K562 (cell line): ENCODE results near the gene PPM1E. TPM values are rescaled to one million over a fixed set of nuclear protein-coding genes. Genes with fewer than 3 reads are reported as not detected.
A peak's percentile ranks its signal among the peaks of the same experiment; 100 is the strongest.

ENCODE experiments used
- CHAMP1 ChIP-seq: fragments of 450-650 bp; IDR thresholded peaks from 2 replicates; pipeline ENCODE4 v1.6.1; 2016; ENCODE audit warnings: mild to moderate bottlenecking
- CHD4 ChIP-seq: fragments of 200-600 bp; sonication (generic); IDR thresholded peaks from 3 replicates; pipeline ENCODE4 v1.6.1; 2012; ENCODE audit warnings: low read depth, mild to moderate bottlenecking, mixed read lengths, low read length, inconsistent platforms; ENCODE audit not compliant: insufficient read depth, insufficient replicate concordance, poor library complexity, severe bottlenecking
- DMBX1 ChIP-seq: fragments of 250-450 bp; sonication (Bioruptor Pico); IDR thresholded peaks from 2 replicates; pipeline ENCODE4 v1.8.0; 2022; ENCODE audit warnings: inconsistent platforms, mild to moderate bottlenecking, moderate library complexity, borderline replicate concordance
- ESRRB ChIP-seq: fragments of 250-450 bp; sonication (Bioruptor Pico); IDR thresholded peaks from 2 replicates; pipeline ENCODE4 v1.5.0; 2020; ENCODE audit warnings: mild to moderate bottlenecking, moderate library complexity, borderline replicate concordance
- FOSL1 ChIP-seq: fragments of 200-800 bp; sonication (Bioruptor generic); conservative IDR thresholded peaks from 2 replicates; pipeline ENCODE4 v1.6.1; 2016; ENCODE audit warnings: missing genetic modification characterization, missing compliant biosample characterization
- GTF3C2 ChIP-seq: IDR thresholded peaks from 3 replicates; pipeline ENCODE4 v1.6.1; 2011; ENCODE audit warnings: borderline replicate concordance, mild to moderate bottlenecking, moderate library complexity; ENCODE audit not compliant: insufficient read length; ENCODE audit errors: extremely low read depth
- HDAC2 ChIP-seq: fragments of 450-650 bp; IDR thresholded peaks from 2 replicates; pipeline ENCODE4 v1.6.1; 2016; ENCODE audit warnings: mild to moderate bottlenecking
- MTA3 ChIP-seq: fragments of 450-650 bp; formaldehyde crosslinking; IDR thresholded peaks from 2 replicates; pipeline ENCODE4 v1.6.1; 2017; ENCODE audit warnings: mild to moderate bottlenecking, borderline replicate concordance
- MYNN ChIP-seq, 2 experiments: sonication (generic); formaldehyde crosslinking in 1 of 2; IDR thresholded peaks; 2 replicates each; pipeline versions ENCODE4 v1.5.0 to v1.6.1; 2016 to 2020; ENCODE audit warnings: antibody characterized with exemption in 1 of 2, missing genetic modification reagents in 1 of 2
- PCBP1 ChIP-seq: fragments of 200-400 bp; formaldehyde crosslinking; IDR thresholded peaks from 2 replicates; pipeline ENCODE4 v1.6.1; 2018; ENCODE audit warnings: mild to moderate bottlenecking, low read depth, low read length; ENCODE audit not compliant: poor library complexity, severe bottlenecking
- POLR2A ChIP-seq: fragments of 450-650 bp; conservative IDR thresholded peaks from 2 replicates; pipeline ENCODE4 v1.6.1; 2016
- RBM15 ChIP-seq: fragments of 200-400 bp; formaldehyde crosslinking; IDR thresholded peaks from 2 replicates; pipeline ENCODE4 v1.6.1; 2018; ENCODE audit warnings: mild to moderate bottlenecking, low read length, moderate library complexity; ENCODE audit not compliant: insufficient read depth
- RFX7 ChIP-seq: fragments of 250-450 bp; sonication (Bioruptor Pico); IDR thresholded peaks from 2 replicates; pipeline ENCODE4 v1.5.1; 2021; ENCODE audit warnings: mild to moderate bottlenecking
- THRAP3 ChIP-seq: fragments of 450-650 bp; IDR thresholded peaks from 2 replicates; pipeline ENCODE4 v1.6.1; 2016; ENCODE audit warnings: mild to moderate bottlenecking, inconsistent platforms, borderline replicate concordance
- XRCC4 ChIP-seq: IDR thresholded peaks from one replicate; pipeline ENCODE4 v1.6.1; 2011; ENCODE audit not compliant: insufficient read depth, insufficient read length; ENCODE audit errors: extremely low read depth
- ZNF263 ChIP-seq: sonication (generic); formaldehyde crosslinking; IDR thresholded peaks from 2 replicates; pipeline ENCODE4 v1.8.0; 2022; ENCODE audit warnings: mild to moderate bottlenecking, missing genetic modification reagents, borderline replicate concordance
- ZNF655 ChIP-seq: fragments of 250-450 bp; sonication (Bioruptor Pico); IDR thresholded peaks from 2 replicates; pipeline ENCODE4 v1.5.0; 2021
- polyA plus RNA-seq, 8 experiments: library from polyadenylated mRNA; depleted of rRNA in 4 of 8; stranded (reverse) in 5 of 8; unstranded in 3 of 8; fragments of >200 nt; fragmentation: Nextera tagmentation in 2 of 8; fragmentation: Illumina TruSeq in 1 of 8; extraction: Ambion mirVana in 2 of 8; extraction: Trizol in 1 of 8; gene quantifications; 2 replicates each; pipeline versions ENCODE4 v1.2.1 to v1.2.3, GENCODE V29; 2011 to 2014; ENCODE audit warnings: inconsistent platforms in 1 of 8, missing spikeins in 1 of 8
- total RNA-seq, 7 experiments: library from RNA; depleted of rRNA in 6 of 7; stranded (reverse); fragments of >200 nt in 6 of 7; fragmentation: Illumina TruSeq in 2 of 7; extraction: Trizol in 2 of 7; gene quantifications; 2 replicates each; pipeline versions ENCODE4 v1.2.1 to v1.2.3, GENCODE V29; 2011 to 2021; ENCODE audit warnings: low replicate concordance in 1 of 7
- TF ChIP-seq, protein P1 (sequence below): fragments of 450-650 bp; IDR thresholded peaks from 2 replicates; pipeline ENCODE4 v1.6.1; 2017; ENCODE audit warnings: antibody characterized with exemption

The PPM1E gene
- total and polyA plus RNA-seq, 9 of the 15 experiments (the other 6 are each of a cell fraction or from before 2014, with no cell fraction given): 1.0 to 5.7 (median 4.7) TPM

DNA sequence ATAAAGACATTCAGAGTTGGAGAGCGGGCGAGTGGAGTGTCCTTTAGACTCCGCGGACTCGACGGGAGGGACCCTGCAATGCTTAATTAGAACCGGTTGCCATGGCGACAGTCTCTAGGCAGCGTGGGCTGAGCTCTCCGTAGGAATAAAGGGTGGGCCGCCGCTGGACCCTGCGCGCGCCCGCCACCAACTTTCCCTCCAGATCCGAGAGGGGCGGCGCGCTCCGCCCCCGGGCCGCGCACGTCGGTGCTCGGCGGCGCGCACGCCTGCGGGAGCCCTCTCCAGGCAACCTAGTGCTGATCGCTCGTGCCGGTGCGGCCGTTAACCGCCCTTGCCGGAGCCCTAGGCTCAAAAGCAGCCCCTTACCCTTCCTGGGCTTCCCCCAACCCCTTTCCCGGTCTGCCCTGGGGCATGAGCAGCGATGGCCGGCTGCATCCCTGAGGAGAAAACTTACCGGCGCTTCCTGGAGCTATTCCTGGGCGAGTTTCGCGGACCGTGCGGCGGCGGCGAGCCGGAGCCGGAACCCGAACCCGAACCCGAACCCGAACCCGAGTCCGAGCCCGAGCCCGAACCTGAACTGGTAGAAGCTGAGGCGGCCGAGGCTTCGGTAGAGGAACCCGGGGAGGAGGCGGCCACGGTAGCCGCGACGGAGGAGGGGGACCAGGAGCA is at the start of gene PPM1E (continued):
- TF ChIP-seq MTA3: peak; percentile 32; the same call in 1 of the 2 replicates
- no peak for TF ChIP-seq RFX7 (CRISPR knock-in tag)
- no peak for TF ChIP-seq ESRRB (CRISPR knock-in tag)
- no peak for TF ChIP-seq POLR2A
- no peak for TF ChIP-seq CHD4
- peak; percentile 38; the same call in 1 of the 2 replicates for TF ChIP-seq FOSL1 (tag)
- no peak for TF ChIP-seq CHAMP1
- TF ChIP-seq ZNF263: peak; percentile 13; the same call in 1 of the 2 replicates
- no peak for TF ChIP-seq ZNF655 (CRISPR knock-in tag)
- no peak for TF ChIP-seq GTF3C2
- TF ChIP-seq, protein P1, sequence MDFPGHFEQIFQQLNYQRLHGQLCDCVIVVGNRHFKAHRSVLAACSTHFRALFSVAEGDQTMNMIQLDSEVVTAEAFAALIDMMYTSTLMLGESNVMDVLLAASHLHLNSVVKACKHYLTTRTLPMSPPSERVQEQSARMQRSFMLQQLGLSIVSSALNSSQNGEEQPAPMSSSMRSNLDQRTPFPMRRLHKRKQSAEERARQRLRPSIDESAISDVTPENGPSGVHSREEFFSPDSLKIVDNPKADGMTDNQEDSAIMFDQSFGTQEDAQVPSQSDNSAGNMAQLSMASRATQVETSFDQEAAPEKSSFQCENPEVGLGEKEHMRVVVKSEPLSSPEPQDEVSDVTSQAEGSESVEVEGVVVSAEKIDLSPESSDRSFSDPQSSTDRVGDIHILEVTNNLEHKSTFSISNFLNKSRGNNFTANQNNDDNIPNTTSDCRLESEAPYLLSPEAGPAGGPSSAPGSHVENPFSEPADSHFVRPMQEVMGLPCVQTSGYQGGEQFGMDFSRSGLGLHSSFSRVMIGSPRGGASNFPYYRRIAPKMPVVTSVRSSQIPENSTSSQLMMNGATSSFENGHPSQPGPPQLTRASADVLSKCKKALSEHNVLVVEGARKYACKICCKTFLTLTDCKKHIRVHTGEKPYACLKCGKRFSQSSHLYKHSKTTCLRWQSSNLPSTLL: no peak
- TF ChIP-seq XRCC4: no peak
- TF ChIP-seq HDAC2: no peak
- TF ChIP-seq THRAP3: no peak
- no peak for TF ChIP-seq RBM15
- peak; percentile 97 for TF ChIP-seq MYNN (IDR thresholded peaks at IDR 0.05)
- peak; percentile 74 for TF ChIP-seq MYNN (CRISPR knock-in tag; IDR thresholded peaks at IDR 0.05)
- peak; percentile 32 for TF ChIP-seq PCBP1
- TF ChIP-seq DMBX1 (CRISPR knock-in tag): peak; percentile 82
